ENCODE results near the gene SLC29A3.

GRCh38 chr10:71344993-71345480, 26.0 kb downstream of the SLC29A3 start:
- TF ChIP-seq EZH2 (IDR thresholded peaks at IDR 0.05; ENCODE audit: low read length) (no peak), CTCF (optimal IDR thresholded peaks at IDR 0.05 in 1 of 3, IDR thresholded peaks at IDR 0.05 in 1 of 3, conservative IDR thresholded peaks at IDR 0.05 in 1 of 3; ENCODE audit: extremely low read depth in 1 of 3, insufficient read depth in 2 of 3, low read length in 3 of 3) (no peak)
